Measurements from ENCODE around the gene NAT16. TPM values are rescaled to one million over a fixed set of nuclear protein-coding genes. Genes with fewer than 3 reads are reported as not detected.
"Not testable (repeated sequence)": the region's sequence is repeated elsewhere in the genome, so short reads cannot be mapped to it uniquely, and the experiment has no call there.

The NAT16 gene
- total RNA-seq, 1 experiment from 2014 or later: not detected

DNA sequence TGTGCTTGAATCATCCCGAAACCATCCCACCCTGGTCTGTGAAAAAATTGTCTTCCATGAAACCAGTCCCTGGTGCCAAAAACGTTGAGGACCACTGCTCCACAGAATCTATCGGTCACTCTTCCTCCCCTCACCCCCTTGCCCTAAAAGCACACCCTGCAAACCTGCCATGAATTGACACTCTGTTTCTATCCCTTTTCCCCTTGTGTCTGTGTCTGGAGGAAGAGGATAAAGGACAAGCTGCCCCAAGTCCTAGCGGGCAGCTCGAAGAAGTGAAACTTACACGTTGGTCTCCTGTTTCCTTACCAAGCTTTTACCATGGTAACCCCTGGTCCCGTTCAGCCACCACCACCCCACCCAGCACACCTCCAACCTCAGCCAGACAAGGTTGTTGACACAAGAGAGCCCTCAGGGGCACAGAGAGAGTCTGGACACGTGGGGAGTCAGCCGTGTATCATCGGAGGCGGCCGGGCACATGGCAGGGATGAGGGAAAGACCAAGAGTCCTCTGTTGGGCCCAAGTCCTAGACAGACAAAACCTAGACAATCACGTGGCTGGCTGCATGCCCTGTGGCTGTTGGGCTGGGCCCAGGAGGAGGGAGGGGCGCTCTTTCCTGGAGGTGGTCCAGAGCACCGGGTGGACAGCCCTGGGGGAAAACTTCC, 54.0 kb downstream of the NAT16 start:
- H3K27ac ChIP-seq (ENCODE audit: low read length): no peak overlapping the region
- no peak for DNase-seq
- no peaks in the 10 kb centered on the region for H3K9me2 ChIP-seq (replicated peaks; ENCODE audit: insufficient read depth, low read length)
- no peaks in the 10 kb centered on the region for H3K27me3 ChIP-seq (ENCODE audit: low read length)
- 0 out of 2 replicates have a peak overlapping the region, but pooled peaks have one; percentile 86 for H2AFZ ChIP-seq (ENCODE audit: low read length)
- no peaks in the 10 kb centered on the region for H3K36me3 ChIP-seq (ENCODE audit: insufficient read depth, low read length)
- no peak overlapping the region for H3K9ac ChIP-seq (ENCODE audit: low read length)
- H3K79me2 ChIP-seq (ENCODE audit: low read length): no peaks in the 10 kb centered on the region
- peaks cover 9% of the 10 kb centered on the region for H3K4me1 ChIP-seq (ENCODE audit: low read length)
- H3K4me3 ChIP-seq (ENCODE audit: low read length): no peak overlapping the region
- H3K4me2 ChIP-seq (ENCODE audit: low read depth, low read length, poor library complexity, severe bottlenecking): no peak overlapping the region
- no peaks in the 10 kb centered on the region for H3K9me3 ChIP-seq (ENCODE audit: low read length)
- H4K20me1 ChIP-seq (ENCODE audit: insufficient read depth, low read depth, low read length): no peaks in the 10 kb centered on the region

DNA sequence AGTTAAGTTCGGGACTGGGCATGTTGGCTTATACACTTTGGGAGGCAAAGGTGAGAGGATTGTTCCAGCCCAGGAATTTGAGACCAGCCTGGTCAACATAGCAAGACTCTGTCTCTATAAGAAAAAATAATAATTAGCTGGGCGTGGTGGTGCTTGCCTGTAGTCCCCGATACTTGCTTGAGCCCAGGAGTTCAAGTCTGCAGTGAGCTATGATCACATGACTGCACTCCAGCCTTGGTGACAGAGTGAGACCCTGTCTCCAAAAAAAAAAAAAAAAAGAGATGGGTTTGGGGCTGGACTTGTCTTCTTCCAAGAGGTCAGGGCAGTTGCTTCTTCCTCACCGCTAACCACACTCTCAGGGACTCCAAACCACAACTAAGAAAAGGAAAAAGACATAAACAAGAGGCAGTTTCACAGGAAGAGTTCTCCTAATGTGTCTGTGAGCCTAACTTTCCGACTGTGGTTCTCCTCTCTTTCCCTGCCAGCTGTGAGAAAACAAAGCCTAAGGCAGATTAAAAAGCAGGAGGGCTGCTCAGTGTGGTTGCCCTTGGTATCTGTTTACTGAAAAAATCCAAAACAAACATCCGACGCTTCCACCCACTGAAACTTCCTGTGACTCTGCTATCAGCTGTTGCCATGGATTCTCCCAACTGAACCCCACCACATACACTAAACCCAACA, 55.6 kb downstream of the NAT16 start:
- H3K79me2 ChIP-seq (ENCODE audit: low read length): no peaks in the 10 kb centered on the region
- no peaks in the 10 kb centered on the region for H4K20me1 ChIP-seq (ENCODE audit: insufficient read depth, low read depth, low read length)
- no peak overlapping the region for H2AFZ ChIP-seq (ENCODE audit: low read length)
- H3K4me1 ChIP-seq (ENCODE audit: low read length): peaks cover 9% of the 10 kb centered on the region
- no peak overlapping the region for H3K9ac ChIP-seq (ENCODE audit: low read length)
- H3K36me3 ChIP-seq (ENCODE audit: insufficient read depth, low read length): no peaks in the 10 kb centered on the region
- H3K27me3 ChIP-seq (ENCODE audit: low read length): no peaks in the 10 kb centered on the region
- no peak overlapping the region for H3K27ac ChIP-seq (ENCODE audit: low read length)
- no peaks in the 10 kb centered on the region for H3K9me3 ChIP-seq (ENCODE audit: low read length)
- no peak for DNase-seq
- H3K4me3 ChIP-seq (ENCODE audit: low read length): no peak overlapping the region
- no peak overlapping the region for H3K4me2 ChIP-seq (ENCODE audit: low read depth, low read length, poor library complexity, severe bottlenecking)
- no peaks in the 10 kb centered on the region for H3K9me2 ChIP-seq (replicated peaks; ENCODE audit: insufficient read depth, low read length)

DNA sequence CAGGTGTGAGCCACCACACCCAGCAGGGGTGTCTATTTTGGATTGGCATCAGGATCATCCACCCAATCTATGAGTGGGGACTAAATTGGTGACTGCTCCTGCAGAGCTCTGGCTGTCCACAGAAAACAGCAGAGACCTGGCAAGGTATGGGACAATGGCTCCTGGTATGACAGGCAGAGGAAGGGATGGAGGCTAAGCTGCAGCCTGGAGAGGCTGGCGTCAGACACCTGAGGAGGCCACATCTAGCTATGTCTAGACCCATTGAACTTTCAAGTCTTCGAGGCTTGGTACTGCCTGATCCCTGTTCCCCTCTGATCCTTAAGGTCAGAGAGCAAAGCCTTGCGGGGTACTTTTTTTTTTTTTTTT, 56.4 kb downstream of the NAT16 start:
- no peak overlapping the region for H3K9ac ChIP-seq (ENCODE audit: low read length)
- no peaks in the 10 kb centered on the region for H3K79me2 ChIP-seq (ENCODE audit: low read length)

DNA sequence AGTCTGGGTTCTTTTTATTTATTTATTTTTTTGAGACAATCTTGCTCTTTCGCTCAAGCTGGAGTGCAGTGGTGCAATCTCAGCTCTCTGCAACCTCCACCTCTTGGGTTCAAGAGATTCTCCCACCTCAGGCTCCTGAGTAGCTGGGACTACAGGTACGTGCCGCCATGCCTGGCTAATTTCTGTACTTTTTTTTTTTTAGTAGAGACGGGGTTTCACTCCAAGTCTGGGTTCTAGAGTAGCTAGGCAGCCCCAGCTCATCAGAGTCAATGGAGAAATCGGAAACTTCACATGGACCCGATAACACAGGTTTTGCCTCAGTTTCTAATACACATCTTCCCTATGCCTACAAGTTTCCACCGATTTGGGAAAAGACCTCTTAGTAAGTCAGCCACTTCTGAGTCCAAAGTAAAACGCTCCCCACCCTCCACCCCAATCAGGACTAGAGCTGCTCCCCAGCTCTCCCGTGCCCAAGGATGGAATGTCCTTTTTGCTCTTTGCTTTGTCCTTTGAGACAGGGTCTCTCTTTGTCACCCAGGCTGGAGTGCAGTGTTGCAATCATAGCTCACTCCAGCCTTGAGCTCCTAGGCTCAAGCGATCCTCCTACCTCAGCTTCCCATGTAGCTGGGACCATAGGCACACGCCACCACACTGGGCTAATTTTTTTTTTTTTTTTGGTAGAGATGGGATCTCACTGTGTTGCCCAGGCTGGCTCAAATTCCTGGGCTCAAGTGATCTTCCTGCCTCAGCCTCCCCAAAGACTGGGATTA, 57.0 kb downstream of the NAT16 start:
- Histone ChIP-seq H3K4me3 (ENCODE audit: low read length) (no peak overlapping the region), H4K20me1 (ENCODE audit: insufficient read depth, low read depth, low read length) (no peaks in the 10 kb centered on the region), H3K4me2 (ENCODE audit: low read depth, low read length, poor library complexity, severe bottlenecking) (no peak overlapping the region), H3K27me3 (ENCODE audit: low read length) (no peaks in the 10 kb centered on the region), H2AFZ (ENCODE audit: low read length) (no peak overlapping the region), H3K9ac (ENCODE audit: low read length) (no peak overlapping the region), H3K9me2 (replicated peaks; ENCODE audit: insufficient read depth, low read length) (no peaks in the 10 kb centered on the region), H3K79me2 (ENCODE audit: low read length) (no peaks in the 10 kb centered on the region), H3K9me3 (ENCODE audit: low read length) (no peaks in the 10 kb centered on the region), H3K4me1 (ENCODE audit: low read length) (peaks cover 9% of the 10 kb centered on the region), H3K27ac (ENCODE audit: low read length) (no peak overlapping the region), H3K36me3 (ENCODE audit: insufficient read depth, low read length) (no peaks in the 10 kb centered on the region)
- DNase-seq: no peak

More for the DNA sequence above, 56.4 kb downstream of the NAT16 start:
- H3K4me2 ChIP-seq (ENCODE audit: low read depth, low read length, poor library complexity, severe bottlenecking): no peak overlapping the region
- no peaks in the 10 kb centered on the region for H3K9me3 ChIP-seq (ENCODE audit: low read length)
- H3K4me3 ChIP-seq (ENCODE audit: low read length): no peak overlapping the region
- H2AFZ ChIP-seq (ENCODE audit: low read length): no peak overlapping the region
- DNase-seq: no peak
- H3K36me3 ChIP-seq (ENCODE audit: insufficient read depth, low read length): no peaks in the 10 kb centered on the region
- no peaks in the 10 kb centered on the region for H3K9me2 ChIP-seq (replicated peaks; ENCODE audit: insufficient read depth, low read length)
- H4K20me1 ChIP-seq (ENCODE audit: insufficient read depth, low read depth, low read length): no peaks in the 10 kb centered on the region
- H3K27me3 ChIP-seq (ENCODE audit: low read length): no peaks in the 10 kb centered on the region
- H3K4me1 ChIP-seq (ENCODE audit: low read length): peaks cover 9% of the 10 kb centered on the region
- H3K27ac ChIP-seq (ENCODE audit: low read length): no peak overlapping the region

DNA sequence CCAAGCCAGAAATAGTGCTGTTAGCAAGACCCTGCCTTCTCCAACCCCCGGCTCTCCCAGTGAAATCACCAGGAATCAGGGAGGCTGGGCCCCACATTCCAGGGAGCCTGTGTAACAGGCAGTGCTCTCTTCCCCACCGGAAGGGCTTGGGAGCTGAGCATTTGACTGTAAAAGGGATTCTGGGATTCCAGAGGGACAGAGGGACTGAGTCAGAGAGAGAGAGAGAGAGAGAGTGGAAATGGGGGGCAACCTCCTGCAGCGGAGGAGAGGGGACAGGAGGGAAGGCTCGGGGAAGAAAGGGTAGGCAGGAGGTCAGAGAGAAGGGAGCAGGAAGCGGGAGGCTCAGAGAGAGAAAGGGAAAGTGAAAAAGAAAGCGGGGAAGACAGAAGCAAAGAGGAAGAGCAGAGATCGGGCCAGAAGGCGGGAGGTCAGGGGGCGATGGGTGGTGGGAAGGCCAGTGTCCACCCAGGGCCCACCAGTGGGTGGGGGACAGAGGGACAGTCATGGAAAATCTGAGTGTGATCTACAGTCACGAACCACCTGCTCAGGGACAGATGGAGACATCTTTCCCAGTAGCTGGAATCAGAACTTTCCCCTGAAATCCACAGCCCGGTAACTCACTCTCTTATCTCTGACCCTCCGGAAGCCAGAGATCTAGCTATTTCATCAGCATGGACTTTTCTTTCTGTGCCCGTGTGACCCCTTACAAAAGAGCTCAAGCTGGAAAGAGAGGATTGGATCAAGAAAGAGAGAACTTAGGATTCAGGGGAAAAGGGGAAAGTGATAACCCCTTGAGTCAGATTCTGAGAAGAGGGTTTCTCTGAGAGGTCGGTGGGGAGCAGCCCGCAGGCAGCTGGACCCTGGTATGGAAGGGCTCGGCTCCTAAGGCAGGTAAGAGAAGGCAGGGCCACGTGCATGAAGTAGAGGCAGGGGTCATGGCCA, 57.8 kb downstream of the NAT16 start:
- Histone ChIP-seq H3K9me3 (ENCODE audit: low read length) (no peaks in the 10 kb centered on the region), H3K9me2 (replicated peaks; ENCODE audit: insufficient read depth, low read length) (no peaks in the 10 kb centered on the region), H3K4me2 (ENCODE audit: low read depth, low read length, poor library complexity, severe bottlenecking) (peak overlapping the region; percentile 23), H3K79me2 (ENCODE audit: low read length) (no peaks in the 10 kb centered on the region), H3K36me3 (ENCODE audit: insufficient read depth, low read length) (no peaks in the 10 kb centered on the region), H3K27me3 (ENCODE audit: low read length) (no peaks in the 10 kb centered on the region), H4K20me1 (ENCODE audit: insufficient read depth, low read depth, low read length) (no peaks in the 10 kb centered on the region), H3K4me1 (ENCODE audit: low read length) (peaks cover 9% of the 10 kb centered on the region), H2AFZ (ENCODE audit: low read length) (0 out of 2 replicates have a peak overlapping the region, but pooled peaks have one; percentile 28), H3K9ac (ENCODE audit: low read length) (peak overlapping the region; percentile 27), H3K4me3 (ENCODE audit: low read length) (no peak overlapping the region), H3K27ac (ENCODE audit: low read length) (no peak overlapping the region)
- no peak for DNase-seq

DNA sequence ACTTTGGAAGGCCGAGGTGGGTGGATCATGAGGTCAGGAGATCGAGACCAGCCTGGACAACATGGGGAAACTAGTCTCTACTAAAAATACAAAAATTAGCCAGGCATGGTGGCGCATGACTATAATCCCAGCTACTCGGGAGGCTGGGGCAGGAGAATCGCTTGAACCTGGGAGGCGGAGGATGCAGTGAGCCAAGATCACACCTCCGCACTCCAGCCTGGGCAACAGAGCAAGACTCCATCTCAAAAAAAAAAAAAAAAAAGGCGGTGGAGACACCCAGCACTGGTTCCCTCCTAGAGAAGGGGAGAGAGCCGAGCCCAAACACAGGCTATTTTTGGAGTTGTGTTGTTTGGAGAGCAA, 58.5 kb downstream of the NAT16 start:
- not testable (repeated sequence) for H3K79me2 ChIP-seq (ENCODE audit: low read length); H3K4me3 ChIP-seq (ENCODE audit: low read length); H4K20me1 ChIP-seq (ENCODE audit: insufficient read depth, low read depth, low read length); H3K27ac ChIP-seq (ENCODE audit: low read length); H3K4me2 ChIP-seq (ENCODE audit: low read depth, low read length, poor library complexity, severe bottlenecking); H3K36me3 ChIP-seq (ENCODE audit: insufficient read depth, low read length); H3K9ac ChIP-seq (ENCODE audit: low read length); H2AFZ ChIP-seq (ENCODE audit: low read length); DNase-seq; H3K9me3 ChIP-seq (ENCODE audit: low read length); H3K27me3 ChIP-seq (ENCODE audit: low read length); H3K9me2 ChIP-seq (replicated peaks; ENCODE audit: insufficient read depth, low read length); H3K4me1 ChIP-seq (ENCODE audit: low read length)

Measured in Karpas-422 (cell line).